H1 (cell line): ENCODE data around the gene GPR162. TPM values are rescaled to one million over a fixed set of nuclear protein-coding genes. Genes with fewer than 3 reads are reported as not detected.

ENCODE experiments used
- CHD7 ChIP-seq: fragments of 300-600 bp; sonication (generic); IDR thresholded peaks from 2 replicates; pipeline ENCODE4 v1.7.1; 2012; ENCODE audit warnings: low read length, moderate library complexity, mild to moderate bottlenecking, inconsistent platforms; ENCODE audit not compliant: insufficient replicate concordance
- polyA plus RNA-seq, 7 experiments: library from polyadenylated mRNA; depleted of rRNA in 3 of 7; stranded (reverse) in 5 of 7; unstranded in 2 of 7; fragments of >200 nt in 5 of 7; fragments of 200-250 nt in 2 of 7; gene quantifications; 1 replicate in 5 of 7; 2 replicates in 1 of 7; 4 replicates in 1 of 7; pipeline versions ENCODE4 v1.2.1 to v1.2.3, GENCODE V29; 2011 to 2013; ENCODE audit warnings: missing spikeins in 2 of 7, mixed read lengths in 2 of 7
- total RNA-seq: library from RNA; stranded (reverse); fragmentation: NEBNext Ultra II Directional; extraction: Animal tissue kit (Norgen Biotek cat#: 25700); gene quantifications from 2 replicates; pipeline ENCODE4 v1.2.1, GENCODE V29; 2021

The GPR162 gene
- total and polyA plus RNA-seq, 2 of the 8 experiments (the other 6 are each of a cell fraction or from before 2014, with no cell fraction given), result 7.3 to 8.8 TPM

DNA sequence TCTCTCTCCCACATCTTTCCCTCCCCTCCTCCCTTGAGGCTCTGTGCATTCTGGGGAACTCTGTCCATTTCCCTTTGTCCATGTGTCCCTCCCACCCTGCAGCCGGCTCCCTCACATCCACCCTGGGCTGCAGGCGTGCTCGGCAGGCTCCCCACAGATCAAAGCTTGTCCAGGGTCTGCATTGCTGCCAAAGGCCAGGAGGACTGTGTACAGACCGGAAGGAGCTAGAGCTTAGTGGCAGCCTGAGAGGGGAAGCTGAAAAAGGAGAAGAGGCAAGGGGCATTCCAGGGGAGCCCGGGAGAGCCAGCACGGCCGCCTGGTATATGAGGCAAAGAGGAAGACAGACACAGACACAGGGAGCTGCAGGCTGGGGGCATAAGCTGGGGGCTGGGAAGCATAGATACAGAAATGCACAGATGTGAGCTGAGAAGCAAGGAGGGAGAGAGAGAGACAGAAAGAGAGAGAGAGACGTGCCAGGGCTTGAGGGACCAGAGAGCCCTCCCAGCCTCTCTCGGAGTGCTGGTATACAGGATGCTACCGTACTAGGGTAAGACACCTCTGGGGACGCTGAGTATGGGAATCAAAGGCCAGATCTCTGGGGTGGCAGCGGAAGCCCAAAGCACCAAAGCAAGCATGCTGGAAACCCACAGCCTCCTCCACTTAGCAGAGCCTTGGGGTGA, 29.0 kb upstream of the GPR162 start (continued):
- TF ChIP-seq CHD7, result no peak
